Gastroesophageal sphincter (tissue), 4 donors: ENCODE measurements around the gene SEMA6C. TPM values are rescaled to one million over a fixed set of nuclear protein-coding genes. Genes with fewer than 3 reads are reported as not detected.
"Not testable (repeated sequence)": the region's sequence is repeated elsewhere in the genome, so short reads cannot be mapped to it uniquely, and the experiment has no call there.

Source experiments
- ATAC-seq: fragments of 150-250 bp; one replicate; pipeline ENCODE4 v1.9.1; 2016; ENCODE audit warnings: mild to moderate bottlenecking, moderate library complexity
- H3K27ac ChIP-seq, 4 donors: fragments of 200-600 bp; sonication (generic) in 3 of 4; 1 replicate in 3 of 4; 2 replicates in 1 of 4; pipeline ENCODE4 v1.5.1; 2016 to 2019
- H3K27me3 ChIP-seq: fragments of 200-600 bp; sonication (generic); one replicate; pipeline ENCODE4 v1.5.1; 2019
- H3K36me3 ChIP-seq, 2 donors: fragments of 200-600 bp; sonication (generic); one replicate each; pipeline ENCODE4 v1.5.1; 2019; ENCODE audit warnings: control low read depth in 1 of 2
- H3K4me1 ChIP-seq, 3 donors: fragments of 200-600 bp; sonication (generic); 1 replicate in 2 of 3; 2 replicates in 1 of 3; pipeline ENCODE4 v1.5.1; 2016 to 2019; ENCODE audit warnings: control low read depth in 2 of 3
- H3K4me3 ChIP-seq, 2 donors: fragments of 200-600 bp; sonication (generic); one replicate each; pipeline ENCODE4 v1.5.1; 2019; ENCODE audit warnings: mild to moderate bottlenecking in 1 of 2, moderate library complexity in 1 of 2
- H3K9me3 ChIP-seq, 3 donors: fragments of 200-600 bp; sonication (generic); one replicate each; pipeline ENCODE4 v1.5.1; 2017 to 2019; ENCODE audit warnings: control low read depth in 2 of 3
- EP300 ChIP-seq: sonication (generic); formaldehyde crosslinking; IDR thresholded peaks from one replicate; pipeline ENCODE4 v1.6.1; 2017; ENCODE audit warnings: antibody characterized with exemption, mild to moderate bottlenecking
- POLR2A ChIP-seq, 2 donors: fragments of 450-650 bp; IDR thresholded peaks; one replicate each; pipeline ENCODE4 v1.6.1; 2017; ENCODE audit warnings: antibody characterized with exemption in 2 of 2, mild to moderate bottlenecking in 2 of 2, moderate library complexity in 1 of 2
- POLR2AphosphoS5 ChIP-seq: sonication (generic); formaldehyde crosslinking; IDR thresholded peaks from one replicate; pipeline ENCODE4 v1.6.1; 2017; ENCODE audit warnings: antibody characterized with exemption
- WGBS, 2 donors: methylation state at CpG; one replicate each; pipeline ENCODE4 v1.1.5; 2018; ENCODE audit warnings: low coverage in 1 of 2; 5-methylcytosine and 5-hydroxymethylcytosine counted together
- total RNA-seq, 4 donors: library from RNA; depleted of rRNA; stranded (reverse); fragments of >200 nt; gene quantifications; one replicate each; pipeline ENCODE4 v1.1.0, GENCODE V29; 2016
- TF ChIP-seq, protein P1 (sequence below), 4 experiments: fragments of 200-600 bp in 2 of 4; fragments of 450-650 bp in 2 of 4; sonication (generic) in 1 of 4; IDR thresholded peaks; one replicate each; pipeline ENCODE4 v1.5.1; 2017 to 2019; ENCODE audit warnings: antibody characterized with exemption in 4 of 4, mild to moderate bottlenecking in 2 of 4, moderate library complexity in 2 of 4

The SEMA6C gene
- total RNA-seq, 4 donors from 2014 or later, result 6.1 to 13.9 (median 8.0) TPM

DNA sequence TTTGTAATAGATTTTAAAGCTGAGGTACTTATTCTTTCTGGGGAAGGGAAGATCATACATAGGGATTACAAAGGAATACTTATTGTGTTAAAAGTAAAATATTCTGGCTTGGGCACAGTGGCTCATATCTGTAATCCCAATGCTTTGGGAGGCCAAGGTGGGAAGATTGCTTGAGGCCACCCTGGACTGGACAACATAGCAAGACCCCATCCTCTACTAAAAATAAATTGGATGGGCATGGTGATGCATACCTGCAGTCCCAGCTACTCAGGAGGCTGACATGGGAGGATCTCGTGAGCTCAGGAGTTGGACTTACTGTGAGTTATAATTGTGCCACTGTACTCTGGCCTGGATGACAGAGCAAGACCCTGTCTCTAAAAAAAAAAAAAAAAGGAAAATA is 48.3 kb downstream of the SEMA6C start:
- no peak for ATAC-seq

DNA sequence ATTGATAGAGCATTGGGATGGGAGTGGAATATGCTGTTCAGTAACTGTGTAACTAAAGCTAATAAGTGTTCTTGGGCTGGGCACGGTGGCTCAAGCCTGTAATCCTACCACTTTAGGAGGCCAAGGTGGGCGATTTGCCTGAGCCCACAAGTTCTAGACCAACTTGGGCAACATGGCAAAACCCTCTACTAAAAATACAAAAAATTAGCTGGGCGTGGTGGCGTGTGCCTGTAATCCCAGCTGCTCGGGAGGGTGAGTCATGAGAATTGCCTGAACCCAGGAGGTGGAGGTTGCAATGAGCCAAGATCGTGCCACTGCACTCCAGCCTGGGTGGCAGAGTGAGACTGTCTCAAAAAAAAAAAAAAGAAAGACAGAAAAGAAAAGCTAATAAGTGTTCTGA is 49.0 kb downstream of the SEMA6C start:
- not testable (repeated sequence) for H3K9me3 ChIP-seq, ATAC-seq, H3K4me3 ChIP-seq, H3K27ac ChIP-seq, H3K27me3 ChIP-seq, H3K4me1 ChIP-seq
- 86% methylated on average over 4 of the region's 6 CpGs; no CpG with 5 or more reads in 1 of the 2 donors for WGBS, 2 donors
- H3K36me3 ChIP-seq, result peaks cover 0 to 33% of the 10 kb centered on the region in 2 donors

More for the DNA sequence above, 48.3 kb downstream of the SEMA6C start:
- H3K27me3 ChIP-seq, result no peaks in the 10 kb centered on the region
- 88 to 100% methylated on average over 1 of the region's 1 CpG for WGBS, 2 donors
- H3K9me3 ChIP-seq, result no peaks in the 10 kb centered on the region
- no peaks in the 10 kb centered on the region for H3K4me1 ChIP-seq
- no peak overlapping the region for H3K4me3 ChIP-seq
- H3K36me3 ChIP-seq, result peaks cover 0 to 34% of the 10 kb centered on the region in 2 donors
- no peak overlapping the region for H3K27ac ChIP-seq
- TF ChIP-seq POLR2AphosphoS5 (no peak), POLR2A (IDR thresholded peaks at IDR 0.05) (no peak), EP300 (no peak)
- TF ChIP-seq, protein P1, sequence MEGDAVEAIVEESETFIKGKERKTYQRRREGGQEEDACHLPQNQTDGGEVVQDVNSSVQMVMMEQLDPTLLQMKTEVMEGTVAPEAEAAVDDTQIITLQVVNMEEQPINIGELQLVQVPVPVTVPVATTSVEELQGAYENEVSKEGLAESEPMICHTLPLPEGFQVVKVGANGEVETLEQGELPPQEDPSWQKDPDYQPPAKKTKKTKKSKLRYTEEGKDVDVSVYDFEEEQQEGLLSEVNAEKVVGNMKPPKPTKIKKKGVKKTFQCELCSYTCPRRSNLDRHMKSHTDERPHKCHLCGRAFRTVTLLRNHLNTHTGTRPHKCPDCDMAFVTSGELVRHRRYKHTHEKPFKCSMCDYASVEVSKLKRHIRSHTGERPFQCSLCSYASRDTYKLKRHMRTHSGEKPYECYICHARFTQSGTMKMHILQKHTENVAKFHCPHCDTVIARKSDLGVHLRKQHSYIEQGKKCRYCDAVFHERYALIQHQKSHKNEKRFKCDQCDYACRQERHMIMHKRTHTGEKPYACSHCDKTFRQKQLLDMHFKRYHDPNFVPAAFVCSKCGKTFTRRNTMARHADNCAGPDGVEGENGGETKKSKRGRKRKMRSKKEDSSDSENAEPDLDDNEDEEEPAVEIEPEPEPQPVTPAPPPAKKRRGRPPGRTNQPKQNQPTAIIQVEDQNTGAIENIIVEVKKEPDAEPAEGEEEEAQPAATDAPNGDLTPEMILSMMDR (IDR thresholded peaks at IDR 0.05), result no peak

DNA sequence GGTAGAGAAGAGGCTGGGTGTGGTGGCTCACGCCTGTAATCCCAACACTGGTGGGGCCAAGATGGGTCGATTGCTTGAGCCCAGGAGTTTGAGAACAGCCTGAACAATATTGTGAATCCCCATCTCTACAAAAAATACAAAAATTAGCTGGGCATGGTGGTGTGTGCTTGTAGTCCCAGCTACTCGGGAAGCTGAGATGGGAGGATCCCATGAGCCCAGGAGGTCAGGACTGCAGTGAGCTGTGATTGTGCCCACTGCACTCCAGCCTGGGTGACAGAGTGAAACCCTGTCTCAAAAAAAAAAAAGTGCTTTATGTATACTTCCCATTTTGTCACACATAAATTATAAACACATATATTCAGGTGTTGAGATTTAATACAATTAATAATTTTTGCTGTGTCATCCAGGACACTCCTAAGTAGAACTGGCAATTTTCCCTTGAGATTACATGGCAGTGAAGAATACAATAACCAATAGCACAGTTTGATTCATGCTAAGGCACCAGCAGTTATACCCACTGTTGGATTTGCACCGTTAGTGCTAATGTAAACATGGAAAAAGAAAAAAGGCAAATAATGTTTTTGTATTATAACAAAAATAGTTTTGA is 60.4 kb downstream of the SEMA6C start:
- peaks cover 0 to 4% (median 0%) of the 10 kb centered on the region in 3 donors for H3K4me1 ChIP-seq
- WGBS, 2 donors, result 64 to 71% methylated on average over 3 to 4 of the region's 4 CpGs
- no peak for ATAC-seq
- H3K4me3 ChIP-seq, result no peak overlapping the region
- H3K27me3 ChIP-seq, result no peaks in the 10 kb centered on the region
- H3K27ac ChIP-seq, result no peak overlapping the region
- peaks cover 0 to 14% of the 10 kb centered on the region in 2 donors for H3K36me3 ChIP-seq
- H3K9me3 ChIP-seq, result no peaks in the 10 kb centered on the region
- TF ChIP-seq, protein P1 (IDR thresholded peaks at IDR 0.05), result no peak
- TF ChIP-seq POLR2AphosphoS5, result no peak
- no peak for TF ChIP-seq POLR2A (IDR thresholded peaks at IDR 0.05)
- TF ChIP-seq EP300, result no peak

Other genes with a start within 250 kb of the SEMA6C start
- 10 to 100 TPM; 21.9 to 32.2 (median 28.7) TPM for gene SETDB1, start 220.3 kb downstream of the SEMA6C start, total RNA-seq
- gene CERS2, start 171.8 kb downstream of the SEMA6C start, total RNA-seq, result 100 to 1,000 TPM in 3 of 4 donors, 10 to 100 TPM in 1; 98.3 to 142 (median 127) TPM
- under 1 TPM in 1 of 4 donors, not detected in 3; 0.31 TPM for gene ANXA9, start 164.3 kb downstream of the SEMA6C start, total RNA-seq
- 10 to 100 TPM; 21.2 to 39.2 (median 33.2) TPM for gene MINDY1, start 139.7 kb downstream of the SEMA6C start, total RNA-seq
- gene PRUNE1, start 138.2 kb downstream of the SEMA6C start, total RNA-seq, result 10 to 100 TPM; 24.2 to 28.9 (median 26.7) TPM
- 1 to 10 TPM in 1 of 4 donors, under 1 TPM in 3; 0.13 to 6.1 (median 0.70) TPM for gene BNIPL, start 110.0 kb downstream of the SEMA6C start, total RNA-seq
- gene C1orf56, start 98.9 kb downstream of the SEMA6C start, total RNA-seq, result 1 to 10 TPM; 3.7 to 9.8 (median 7.0) TPM
- gene CDC42SE1, start 87.0 kb downstream of the SEMA6C start, total RNA-seq, result 10 to 100 TPM; 51.2 to 56.0 (median 54.4) TPM
- 1 to 10 TPM in 2 of 4 donors, under 1 TPM in 2; 0.16 to 1.8 (median 1.1) TPM for gene MLLT11, start 86.2 kb downstream of the SEMA6C start, total RNA-seq
- gene GABPB2, start 75.9 kb downstream of the SEMA6C start, total RNA-seq, result 10 to 100 TPM; 20.6 to 28.5 (median 21.6) TPM
- 1 to 10 TPM in 3 of 4 donors, under 1 TPM in 1; 0.85 to 7.2 (median 4.4) TPM for gene TNFAIP8L2, start 10.0 kb upstream of the SEMA6C start, total RNA-seq
- gene LYSMD1, start 19.3 kb upstream of the SEMA6C start, total RNA-seq, result 10 to 100 TPM; 14.0 to 28.6 (median 14.4) TPM
- gene SCNM1, start 19.5 kb upstream of the SEMA6C start, total RNA-seq, result 10 to 100 TPM; 18.7 to 32.0 (median 25.6) TPM
- 1 to 10 TPM in 1 of 4 donors, not detected in 3; 2.2 TPM for gene TMOD4, start 29.4 kb upstream of the SEMA6C start, total RNA-seq
- 10 to 100 TPM; 46.4 to 82.0 (median 66.5) TPM for gene VPS72, start 43.6 kb upstream of the SEMA6C start, total RNA-seq
- gene PIP5K1A, start 51.9 kb upstream of the SEMA6C start, total RNA-seq, result 10 to 100 TPM; 42.8 to 80.1 (median 49.9) TPM
- 100 to 1,000 TPM; 163 to 184 (median 171) TPM for gene PSMD4, start 108.1 kb upstream of the SEMA6C start, total RNA-seq
- gene ZNF687, start 135.7 kb upstream of the SEMA6C start, total RNA-seq, result 10 to 100 TPM; 18.4 to 27.6 (median 24.4) TPM
- 100 to 1,000 TPM in 2 of 4 donors, 10 to 100 TPM in 2; 95.0 to 104 (median 97.9) TPM for gene PI4KB, start 180.8 kb upstream of the SEMA6C start, total RNA-seq
- gene RFX5, start 200.6 kb upstream of the SEMA6C start, total RNA-seq, result 10 to 100 TPM; 32.6 to 66.1 (median 44.5) TPM
- 100 to 1,000 TPM in 2 of 4 donors, 10 to 100 TPM in 2; 52.8 to 251 (median 109) TPM for gene SELENBP1, start 226.1 kb upstream of the SEMA6C start, total RNA-seq